Loucy (cell line): ENCODE results near the gene ZNF92.

ENCODE experiments used
- H2AFZ ChIP-seq: fragments of 200-600 bp; sonication (generic); 2 replicates; pipeline ENCODE4 v1.6.0; 2016; ENCODE audit warnings: antibody characterized with exemption, mild to moderate bottlenecking, low read length, moderate library complexity
- H3F3A ChIP-seq: fragments of 200-600 bp; 2 replicates; pipeline ENCODE4 v1.6.0; 2016; ENCODE audit warnings: antibody characterized with exemption, low read depth, mild to moderate bottlenecking
- H3K27me3 ChIP-seq: fragments of 200-600 bp; sonication (generic); 2 replicates; pipeline ENCODE4 v1.6.1; 2014; ENCODE audit warnings: low read length, mild to moderate bottlenecking; ENCODE audit not compliant: insufficient read depth, poor library complexity, severe bottlenecking
- H3K36me3 ChIP-seq: fragments of 200-600 bp; sonication (generic); 2 replicates; pipeline ENCODE4 v1.6.1; 2016; ENCODE audit warnings: low read length; ENCODE audit not compliant: insufficient read depth
- H3K4me1 ChIP-seq: fragments of 200-600 bp; sonication (generic); 2 replicates; pipeline ENCODE4 v1.5.1; 2014; ENCODE audit warnings: low read length, mild to moderate bottlenecking; ENCODE audit not compliant: insufficient read depth, poor library complexity, severe bottlenecking
- H3K4me2 ChIP-seq: fragments of 200-600 bp; sonication (generic); 2 replicates; pipeline ENCODE4 v1.6.0; 2014; ENCODE audit warnings: antibody characterized with exemption, low read length, low read depth, mild to moderate bottlenecking; ENCODE audit not compliant: poor library complexity, severe bottlenecking
- H3K4me3 ChIP-seq: fragments of 200-600 bp; sonication (generic); 2 replicates; pipeline ENCODE4 v1.5.1; 2014; ENCODE audit warnings: low read length, mild to moderate bottlenecking, mixed read lengths; ENCODE audit not compliant: poor library complexity, severe bottlenecking
- H3K79me2 ChIP-seq: fragments of 200-600 bp; sonication (generic); 2 replicates; pipeline ENCODE4 v1.6.1; 2014; ENCODE audit warnings: low read length; ENCODE audit not compliant: insufficient read depth
- H3K9ac ChIP-seq: fragments of 200-600 bp; sonication (generic); 2 replicates; pipeline ENCODE4 v1.6.0; 2014; ENCODE audit warnings: mild to moderate bottlenecking, low read depth, low read length, moderate library complexity; ENCODE audit not compliant: poor library complexity, severe bottlenecking
- H3K9me2 ChIP-seq: fragments of 200-600 bp; sonication (generic); replicated peaks from 2 replicates; pipeline ENCODE4 v1.6.1; 2016; ENCODE audit warnings: low read depth, low read length, mixed read lengths
- H3K9me3 ChIP-seq: fragments of 200-600 bp; sonication (generic); 2 replicates; pipeline ENCODE4 v1.6.1; 2014; ENCODE audit warnings: mild to moderate bottlenecking, antibody characterized with exemption, low read length, low read depth; ENCODE audit not compliant: insufficient read depth
- H4K20me1 ChIP-seq: fragments of 200-600 bp; sonication (generic); 2 replicates; pipeline ENCODE4 v1.6.0; 2014; ENCODE audit warnings: antibody characterized with exemption, low read length, mild to moderate bottlenecking; ENCODE audit not compliant: insufficient read depth, poor library complexity, severe bottlenecking
- EZH2phosphoT487 ChIP-seq: fragments of 200-600 bp; IDR thresholded peaks from 2 replicates; pipeline ENCODE4 v1.6.1; 2018; ENCODE audit warnings: antibody characterized with exemption, mild to moderate bottlenecking, moderate library complexity, borderline replicate concordance
- TF ChIP-seq, protein P1 (sequence below): fragments of 200-600 bp; sonication (generic); conservative IDR thresholded peaks from 2 replicates; pipeline ENCODE4 v1.5.1; 2014; ENCODE audit warnings: mild to moderate bottlenecking, antibody characterized with exemption, low read length

Gene ZNF92

DNA sequence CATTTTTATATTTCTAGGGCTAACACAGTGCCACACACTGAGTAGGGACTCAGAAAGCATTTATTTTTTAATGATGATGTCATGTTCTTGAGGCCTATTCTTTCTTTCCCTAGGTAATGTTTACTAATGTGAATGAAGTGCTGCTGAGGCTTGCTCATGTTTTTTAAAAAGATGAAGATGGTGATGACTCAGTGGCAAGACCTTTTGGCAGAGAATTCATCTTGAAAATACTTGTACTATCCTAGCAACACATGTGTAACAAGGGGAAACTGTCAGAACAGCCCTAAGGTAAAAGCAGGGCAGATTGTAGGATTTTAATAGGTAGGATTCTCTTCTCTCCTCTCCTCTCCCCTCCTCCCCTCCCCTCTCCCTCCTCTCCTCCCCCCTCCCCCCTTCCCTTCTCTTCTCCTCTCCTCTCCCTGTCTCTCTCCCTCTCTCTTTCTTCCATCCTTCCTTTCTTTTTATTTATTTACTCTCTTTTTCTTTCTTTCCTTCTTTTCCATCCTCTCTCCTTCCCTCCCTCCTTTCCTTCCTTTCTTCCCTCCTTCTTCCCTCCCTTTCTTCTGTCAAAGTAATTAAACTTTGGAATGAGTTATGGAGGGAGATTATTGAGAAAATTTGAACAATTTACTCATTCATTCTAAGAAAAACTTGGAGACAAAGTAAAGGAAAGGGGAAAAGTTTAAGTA lies 75.3 kb downstream of the ZNF92 start:
- H3K27me3 ChIP-seq = no peaks in the 10 kb centered on the region
- no peaks in the 10 kb centered on the region for H3K36me3 ChIP-seq
- H3K4me3 ChIP-seq = peak overlapping the region; percentile 6
- no peaks in the 10 kb centered on the region for H3K79me2 ChIP-seq
- no peaks in the 10 kb centered on the region for H4K20me1 ChIP-seq
- no peaks in the 10 kb centered on the region for H3K9me2 ChIP-seq
- no peak for TF ChIP-seq EZH2phosphoT487
- TF ChIP-seq, protein P1, sequence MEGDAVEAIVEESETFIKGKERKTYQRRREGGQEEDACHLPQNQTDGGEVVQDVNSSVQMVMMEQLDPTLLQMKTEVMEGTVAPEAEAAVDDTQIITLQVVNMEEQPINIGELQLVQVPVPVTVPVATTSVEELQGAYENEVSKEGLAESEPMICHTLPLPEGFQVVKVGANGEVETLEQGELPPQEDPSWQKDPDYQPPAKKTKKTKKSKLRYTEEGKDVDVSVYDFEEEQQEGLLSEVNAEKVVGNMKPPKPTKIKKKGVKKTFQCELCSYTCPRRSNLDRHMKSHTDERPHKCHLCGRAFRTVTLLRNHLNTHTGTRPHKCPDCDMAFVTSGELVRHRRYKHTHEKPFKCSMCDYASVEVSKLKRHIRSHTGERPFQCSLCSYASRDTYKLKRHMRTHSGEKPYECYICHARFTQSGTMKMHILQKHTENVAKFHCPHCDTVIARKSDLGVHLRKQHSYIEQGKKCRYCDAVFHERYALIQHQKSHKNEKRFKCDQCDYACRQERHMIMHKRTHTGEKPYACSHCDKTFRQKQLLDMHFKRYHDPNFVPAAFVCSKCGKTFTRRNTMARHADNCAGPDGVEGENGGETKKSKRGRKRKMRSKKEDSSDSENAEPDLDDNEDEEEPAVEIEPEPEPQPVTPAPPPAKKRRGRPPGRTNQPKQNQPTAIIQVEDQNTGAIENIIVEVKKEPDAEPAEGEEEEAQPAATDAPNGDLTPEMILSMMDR = no peak
- peaks cover 5% of the 10 kb centered on the region; the same call in 1 of the 2 replicates for H3K9me3 ChIP-seq
- H3K4me1 ChIP-seq = peaks cover 42% of the 10 kb centered on the region
- H2AFZ ChIP-seq = peak overlapping the region; percentile 5; the same call in 1 of the 2 replicates
- no peaks in the 10 kb centered on the region for H3F3A ChIP-seq
- peak overlapping the region; percentile 1 for H3K9ac ChIP-seq
- peak overlapping the region; percentile 53 for H3K4me2 ChIP-seq

DNA sequence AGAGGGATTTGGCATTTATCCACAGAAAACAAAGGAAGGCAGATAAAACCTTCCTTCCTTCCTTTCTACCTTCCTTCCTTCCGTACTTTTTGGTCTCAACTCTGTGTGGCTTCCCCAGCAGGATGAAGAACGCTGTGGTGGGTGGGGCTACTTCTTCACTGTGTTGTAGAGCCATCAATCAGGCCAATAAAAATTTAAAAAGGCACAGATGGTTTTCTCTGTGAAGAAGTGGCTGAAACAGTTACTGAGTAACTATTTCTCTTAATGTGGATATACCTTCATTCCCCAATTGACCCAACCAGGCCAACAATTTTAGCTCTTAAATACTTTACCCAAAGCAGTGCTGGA lies 75.8 kb downstream of the ZNF92 start:
- TF ChIP-seq, protein P1 = no peak
- TF ChIP-seq EZH2phosphoT487 = no peak
- Histone ChIP-seq H3K79me2 (no peaks in the 10 kb centered on the region), H3K9me2 (no peaks in the 10 kb centered on the region), H3K9ac (peak overlapping the region; percentile 21), H2AFZ (peak overlapping the region; percentile 25; the same call in 1 of the 2 replicates), H3K27me3 (no peaks in the 10 kb centered on the region), H3K4me2 (peak overlapping the region; percentile 53), H4K20me1 (no peaks in the 10 kb centered on the region), H3F3A (no peaks in the 10 kb centered on the region), H3K4me3 (peak overlapping the region; percentile 28), H3K36me3 (no peaks in the 10 kb centered on the region), H3K4me1 (peaks cover 47% of the 10 kb centered on the region), H3K9me3 (peaks cover 5% of the 10 kb centered on the region; the same call in 1 of the 2 replicates)
